Activated T-helper 1 cell treated with Interleukin-2 at 50 U/mL for 16 hours (primary cell): ENCODE results near the gene PCIF1.

ENCODE experiments used
- DNase-seq: peaks from one replicate; pipeline ENCODE4 v3.0.0-alpha.2; 2020; ENCODE audit warnings: low read depth

Gene PCIF1

GRCh38 chr20:45904583-45905504 is 29.6 kb upstream of the PCIF1 start:
- no peak for DNase-seq

- no peak for DNase-seq
Observed at GRCh38 chr20:45905505-45906079, 28.9 kb upstream of the PCIF1 start.

GRCh38 chr20:45907219-45907948 is 27.1 kb upstream of the PCIF1 start:
- DNase-seq: no peak

- DNase-seq: no peak
Observed at GRCh38 chr20:45908084-45908483, 26.4 kb upstream of the PCIF1 start.

- DNase-seq: no peak
Observed at GRCh38 chr20:45909336-45909808, 25.1 kb upstream of the PCIF1 start.

GRCh38 chr20:45909817-45910669 is 24.4 kb upstream of the PCIF1 start:
- DNase-seq: no peak

- peak; percentile 66 for DNase-seq
Observed at GRCh38 chr20:45910670-45911485, 23.6 kb upstream of the PCIF1 start.

GRCh38 chr20:45911486-45912343 is 22.8 kb upstream of the PCIF1 start, which contains the start of gene PLTP:
TSS of gene PLTP (minus strand) at chr20:45912155. CDS start at chr20:45911452, 703 bp downstream.
- DNase-seq: no peak

- no peak for DNase-seq
Observed at GRCh38 chr20:45912344-45912682, 22.2 kb upstream of the PCIF1 start.

- no peak for DNase-seq
Observed at GRCh38 chr20:45913116-45913515, 21.4 kb upstream of the PCIF1 start.

- DNase-seq: no peak
Observed at GRCh38 chr20:45917790-45918141, 16.7 kb upstream of the PCIF1 start.

GRCh38 chr20:45918182-45918737 is 16.2 kb upstream of the PCIF1 start:
- DNase-seq: no peak

- DNase-seq: no peak
Observed at GRCh38 chr20:45918779-45919537, 15.5 kb upstream of the PCIF1 start.

- DNase-seq: no peak
Observed at GRCh38 chr20:45919542-45920399, 14.7 kb upstream of the PCIF1 start.

- DNase-seq: no peak
Observed at GRCh38 chr20:45920462-45921336, 13.8 kb upstream of the PCIF1 start.

- no peak for DNase-seq
Observed at GRCh38 chr20:45921337-45922189, 12.9 kb upstream of the PCIF1 start.
